Measurements from ENCODE around the gene L2HGDH.

DNA sequence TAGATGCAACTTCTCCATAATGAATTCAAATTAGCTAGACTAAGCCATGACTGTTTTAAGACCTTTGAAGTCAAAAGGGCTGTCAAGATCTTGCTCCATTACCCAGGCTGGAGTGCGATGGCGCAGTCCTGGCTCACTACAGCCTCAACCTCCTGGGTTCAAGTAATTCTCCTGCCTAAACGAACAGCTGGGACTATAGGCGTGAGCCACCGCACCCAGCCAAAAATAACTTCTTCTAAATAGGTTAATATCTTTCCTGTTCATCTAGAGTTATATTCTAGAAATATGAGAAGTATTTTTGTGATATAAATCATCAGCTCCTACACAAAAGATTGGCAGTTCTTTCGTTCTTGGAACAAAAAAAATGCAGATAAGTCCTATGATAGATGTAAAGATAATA, 41.1 kb downstream of the L2HGDH start:
- TF ChIP-seq, protein P1, sequence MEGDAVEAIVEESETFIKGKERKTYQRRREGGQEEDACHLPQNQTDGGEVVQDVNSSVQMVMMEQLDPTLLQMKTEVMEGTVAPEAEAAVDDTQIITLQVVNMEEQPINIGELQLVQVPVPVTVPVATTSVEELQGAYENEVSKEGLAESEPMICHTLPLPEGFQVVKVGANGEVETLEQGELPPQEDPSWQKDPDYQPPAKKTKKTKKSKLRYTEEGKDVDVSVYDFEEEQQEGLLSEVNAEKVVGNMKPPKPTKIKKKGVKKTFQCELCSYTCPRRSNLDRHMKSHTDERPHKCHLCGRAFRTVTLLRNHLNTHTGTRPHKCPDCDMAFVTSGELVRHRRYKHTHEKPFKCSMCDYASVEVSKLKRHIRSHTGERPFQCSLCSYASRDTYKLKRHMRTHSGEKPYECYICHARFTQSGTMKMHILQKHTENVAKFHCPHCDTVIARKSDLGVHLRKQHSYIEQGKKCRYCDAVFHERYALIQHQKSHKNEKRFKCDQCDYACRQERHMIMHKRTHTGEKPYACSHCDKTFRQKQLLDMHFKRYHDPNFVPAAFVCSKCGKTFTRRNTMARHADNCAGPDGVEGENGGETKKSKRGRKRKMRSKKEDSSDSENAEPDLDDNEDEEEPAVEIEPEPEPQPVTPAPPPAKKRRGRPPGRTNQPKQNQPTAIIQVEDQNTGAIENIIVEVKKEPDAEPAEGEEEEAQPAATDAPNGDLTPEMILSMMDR (IDR thresholded peaks at IDR 0.05 in 2 of 3, conservative IDR thresholded peaks at IDR 0.05 in 1 of 3; ENCODE audit: control insufficient read depth in 2 of 3, extremely low read depth in 1 of 3, insufficient read depth in 1 of 3, low read depth in 3 of 3, low read length in 3 of 3) = no peak
- TF ChIP-seq, protein P2, sequence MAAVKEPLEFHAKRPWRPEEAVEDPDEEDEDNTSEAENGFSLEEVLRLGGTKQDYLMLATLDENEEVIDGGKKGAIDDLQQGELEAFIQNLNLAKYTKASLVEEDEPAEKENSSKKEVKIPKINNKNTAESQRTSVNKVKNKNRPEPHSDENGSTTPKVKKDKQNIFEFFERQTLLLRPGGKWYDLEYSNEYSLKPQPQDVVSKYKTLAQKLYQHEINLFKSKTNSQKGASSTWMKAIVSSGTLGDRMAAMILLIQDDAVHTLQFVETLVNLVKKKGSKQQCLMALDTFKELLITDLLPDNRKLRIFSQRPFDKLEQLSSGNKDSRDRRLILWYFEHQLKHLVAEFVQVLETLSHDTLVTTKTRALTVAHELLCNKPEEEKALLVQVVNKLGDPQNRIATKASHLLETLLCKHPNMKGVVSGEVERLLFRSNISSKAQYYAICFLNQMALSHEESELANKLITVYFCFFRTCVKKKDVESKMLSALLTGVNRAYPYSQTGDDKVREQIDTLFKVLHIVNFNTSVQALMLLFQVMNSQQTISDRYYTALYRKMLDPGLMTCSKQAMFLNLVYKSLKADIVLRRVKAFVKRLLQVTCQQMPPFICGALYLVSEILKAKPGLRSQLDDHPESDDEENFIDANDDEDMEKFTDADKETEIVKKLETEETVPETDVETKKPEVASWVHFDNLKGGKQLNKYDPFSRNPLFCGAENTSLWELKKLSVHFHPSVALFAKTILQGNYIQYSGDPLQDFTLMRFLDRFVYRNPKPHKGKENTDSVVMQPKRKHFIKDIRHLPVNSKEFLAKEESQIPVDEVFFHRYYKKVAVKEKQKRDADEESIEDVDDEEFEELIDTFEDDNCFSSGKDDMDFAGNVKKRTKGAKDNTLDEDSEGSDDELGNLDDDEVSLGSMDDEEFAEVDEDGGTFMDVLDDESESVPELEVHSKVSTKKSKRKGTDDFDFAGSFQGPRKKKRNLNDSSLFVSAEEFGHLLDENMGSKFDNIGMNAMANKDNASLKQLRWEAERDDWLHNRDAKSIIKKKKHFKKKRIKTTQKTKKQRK (IDR thresholded peaks at IDR 0.05; ENCODE audit: low read depth, low read length) = no peak
- TF ChIP-seq FOXK2 (IDR thresholded peaks at IDR 0.05) = no peak
- TF ChIP-seq, protein P3, sequence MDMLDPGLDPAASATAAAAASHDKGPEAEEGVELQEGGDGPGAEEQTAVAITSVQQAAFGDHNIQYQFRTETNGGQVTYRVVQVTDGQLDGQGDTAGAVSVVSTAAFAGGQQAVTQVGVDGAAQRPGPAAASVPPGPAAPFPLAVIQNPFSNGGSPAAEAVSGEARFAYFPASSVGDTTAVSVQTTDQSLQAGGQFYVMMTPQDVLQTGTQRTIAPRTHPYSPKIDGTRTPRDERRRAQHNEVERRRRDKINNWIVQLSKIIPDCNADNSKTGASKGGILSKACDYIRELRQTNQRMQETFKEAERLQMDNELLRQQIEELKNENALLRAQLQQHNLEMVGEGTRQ (IDR thresholded peaks at IDR 0.05; ENCODE audit: borderline replicate concordance, low read depth, low read length) = no peak
- no peak for TF ChIP-seq STAT3 (IDR thresholded peaks at IDR 0.05; ENCODE audit: low read depth, low read length)
- TF ChIP-seq, protein P4, sequence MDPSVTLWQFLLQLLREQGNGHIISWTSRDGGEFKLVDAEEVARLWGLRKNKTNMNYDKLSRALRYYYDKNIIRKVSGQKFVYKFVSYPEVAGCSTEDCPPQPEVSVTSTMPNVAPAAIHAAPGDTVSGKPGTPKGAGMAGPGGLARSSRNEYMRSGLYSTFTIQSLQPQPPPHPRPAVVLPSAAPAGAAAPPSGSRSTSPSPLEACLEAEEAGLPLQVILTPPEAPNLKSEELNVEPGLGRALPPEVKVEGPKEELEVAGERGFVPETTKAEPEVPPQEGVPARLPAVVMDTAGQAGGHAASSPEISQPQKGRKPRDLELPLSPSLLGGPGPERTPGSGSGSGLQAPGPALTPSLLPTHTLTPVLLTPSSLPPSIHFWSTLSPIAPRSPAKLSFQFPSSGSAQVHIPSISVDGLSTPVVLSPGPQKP (IDR thresholded peaks at IDR 0.05; ENCODE audit: low read depth, low read length) = no peak
- TF ChIP-seq RAD21 (IDR thresholded peaks at IDR 0.05; ENCODE audit: insufficient read depth, low read depth, low read length) = no peak
- TF ChIP-seq, protein P5, sequence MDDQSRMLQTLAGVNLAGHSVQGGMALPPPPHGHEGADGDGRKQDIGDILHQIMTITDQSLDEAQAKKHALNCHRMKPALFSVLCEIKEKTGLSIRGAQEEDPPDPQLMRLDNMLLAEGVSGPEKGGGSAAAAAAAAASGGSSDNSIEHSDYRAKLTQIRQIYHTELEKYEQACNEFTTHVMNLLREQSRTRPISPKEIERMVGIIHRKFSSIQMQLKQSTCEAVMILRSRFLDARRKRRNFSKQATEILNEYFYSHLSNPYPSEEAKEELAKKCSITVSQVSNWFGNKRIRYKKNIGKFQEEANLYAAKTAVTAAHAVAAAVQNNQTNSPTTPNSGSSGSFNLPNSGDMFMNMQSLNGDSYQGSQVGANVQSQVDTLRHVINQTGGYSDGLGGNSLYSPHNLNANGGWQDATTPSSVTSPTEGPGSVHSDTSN (IDR thresholded peaks at IDR 0.05; ENCODE audit: insufficient replicate concordance, low read depth, low read length) = no peak
- no peak for TF ChIP-seq RELA (IDR thresholded peaks at IDR 0.05; ENCODE audit: borderline replicate concordance, partially characterized antibody)
- no peak for TF ChIP-seq EZH2 (IDR thresholded peaks at IDR 0.05; ENCODE audit: borderline replicate concordance, control insufficient read depth, low read depth, low read length)
